ENCODE data around the gene NECTIN3.

- no peak for TF ChIP-seq CTCF (IDR thresholded peaks at IDR 0.05)
- no peak for TF ChIP-seq POLR2AphosphoS5 (IDR thresholded peaks at IDR 0.05)
Observed at GRCh38 chr3:111190518-111190917, 118.9 kb downstream of the NECTIN3 start.

Data from upper lobe of left lung (tissue), 4 donors.